ENCODE measurements around the gene ANXA2R. TPM values are rescaled to one million over a fixed set of nuclear protein-coding genes. Genes with fewer than 3 reads are reported as not detected.
"Not testable (repeated sequence)": the region's sequence is repeated elsewhere in the genome, so short reads cannot be mapped to it uniquely, and the experiment has no call there.

Gene ANXA2R
- total RNA-seq, 2 experiments from 2014 or later: 45.6 to 48.9 TPM

- Histone ChIP-seq H3K4me1 (ENCODE audit: insufficient read depth, low read length) (peaks cover 39% of the 10 kb centered on the region), H3K4me3 (ENCODE audit: low read length) (peak overlapping the region; percentile 18), H3K27me3 (ENCODE audit: control insufficient read depth in 1 of 2, insufficient read depth in 2 of 2, low read length in 2 of 2) (no peaks in the 10 kb centered on the region), H3K27ac (ENCODE audit: low read depth in 1 of 2, low read length in 2 of 2) (no peak overlapping the region), H3K9me3 (ENCODE audit: control insufficient read depth in 1 of 2, insufficient read depth in 1 of 2, low read length in 2 of 2) (no peaks in the 10 kb centered on the region), H3K36me3 (ENCODE audit: insufficient read depth, low read length) (no peaks in the 10 kb centered on the region)
- no peak for ATAC-seq (ENCODE audit: poor library complexity)
- intact Hi-C loops (cut with DNase I, micrococcal nuclease): no loop called here
- TF ChIP-seq CTCF (IDR thresholded peaks at IDR 0.05): no peak
- H3K27me3 Mint-ChIP-seq: no peaks in the 10 kb centered on the region
- ChIA-PET CTCF (no interaction called here), POLR2A (interaction anchor here (2.6 kb wide), 1 partner anchor 14 kb away, joined by 7 read pairs; no protein-coding TSS in a partner anchor)
- peak overlapping the region; percentile 43 for H3K4me3 Mint-ChIP-seq
- peaks cover 40% of the 10 kb centered on the region for H3K4me1 Mint-ChIP-seq (ENCODE audit: low read depth)
- no peaks in the 10 kb centered on the region for H3K9me3 Mint-ChIP-seq
- peak overlapping the region; percentile 98 for H3K27ac Mint-ChIP-seq
- DNase-seq: no peak
- peaks cover 8% of the 10 kb centered on the region for H3K36me3 Mint-ChIP-seq (ENCODE audit: low read depth)
Observed at GRCh38 chr5:43033841-43034590, 6.1 kb downstream of the ANXA2R start.

GRCh38 chr5:43027054-43027785 lies 12.9 kb downstream of the ANXA2R start:
- H3K9me3 Mint-ChIP-seq: no peaks in the 10 kb centered on the region
- Histone ChIP-seq H3K36me3 (ENCODE audit: insufficient read depth, low read length) (no peaks in the 10 kb centered on the region), H3K4me3 (ENCODE audit: low read length) (no peak overlapping the region), H3K4me1 (ENCODE audit: insufficient read depth, low read length) (peaks cover 3% of the 10 kb centered on the region), H3K27ac (ENCODE audit: low read depth in 1 of 2, low read length in 2 of 2) (no peak overlapping the region), H3K27me3 (ENCODE audit: control insufficient read depth in 1 of 2, insufficient read depth in 2 of 2, low read length in 2 of 2) (no peaks in the 10 kb centered on the region), H3K9me3 (ENCODE audit: control insufficient read depth in 1 of 2, insufficient read depth in 1 of 2, low read length in 2 of 2) (no peaks in the 10 kb centered on the region)
- no peaks in the 10 kb centered on the region for H3K27me3 Mint-ChIP-seq
- no peak overlapping the region for H3K4me3 Mint-ChIP-seq
- intact Hi-C loops (cut with DNase I, micrococcal nuclease): no loop called here
- no peak overlapping the region for H3K27ac Mint-ChIP-seq
- no peaks in the 10 kb centered on the region for H3K36me3 Mint-ChIP-seq (ENCODE audit: low read depth)
- ATAC-seq (ENCODE audit: poor library complexity): no peak
- CTCF ChIA-PET: interaction anchor here (0.6 to 2.0 kb wide), 5 partner anchors 7 to 118 kb away, joined by 3 to 12 read pairs (median 6); no protein-coding TSS in a partner anchor
- peaks cover 24% of the 10 kb centered on the region for H3K4me1 Mint-ChIP-seq (ENCODE audit: low read depth)
- POLR2A ChIA-PET: interaction anchor here (0.9 to 15.6 kb wide), 6 partner anchors 7 to 115 kb away, joined by 3 to 1378 read pairs (median 28); partner anchors contain the start of gene ANXA2R
- DNase-seq: no peak
- no peak for TF ChIP-seq CTCF (IDR thresholded peaks at IDR 0.05)

- H3K27me3 Mint-ChIP-seq; H3K9me3 Mint-ChIP-seq; DNase-seq; H3K36me3 Mint-ChIP-seq (ENCODE audit: low read depth); intact Hi-C loops (cut with DNase I, micrococcal nuclease); H3K9me3 ChIP-seq (ENCODE audit: control insufficient read depth in 1 of 2, insufficient read depth in 1 of 2, low read length in 2 of 2); H3K27ac ChIP-seq (ENCODE audit: low read depth in 1 of 2, low read length in 2 of 2); H3K4me3 ChIP-seq (ENCODE audit: low read length); H3K4me3 Mint-ChIP-seq; H3K27ac Mint-ChIP-seq; H3K36me3 ChIP-seq (ENCODE audit: insufficient read depth, low read length); ATAC-seq (ENCODE audit: poor library complexity); H3K27me3 ChIP-seq (ENCODE audit: control insufficient read depth in 1 of 2, insufficient read depth in 2 of 2, low read length in 2 of 2): not testable (repeated sequence)
- H3K4me1 Mint-ChIP-seq (ENCODE audit: low read depth): peaks cover 29% of the 10 kb centered on the region
- peaks cover 13% of the 10 kb centered on the region for H3K4me1 ChIP-seq (ENCODE audit: insufficient read depth, low read length)
- ChIA-PET POLR2A (interaction anchor here (0.9 to 15.6 kb wide), 4 partner anchors 15 to 33 kb away, joined by 3 to 1378 read pairs (median 28); partner anchors contain the start of gene ANXA2R), CTCF (interaction anchor here (0.6 kb wide), 1 partner anchor 17 kb away, joined by 3 read pairs; no protein-coding TSS in a partner anchor)
Observed at GRCh38 chr5:43025184-43025950, 14.8 kb downstream of the ANXA2R start.

All from CD4-positive, alpha-beta T cell (primary cell).